GM19452 (cell line): ENCODE data around the gene STK24.

Experiments
- ATAC-seq: cut with Tn5 transposase; IDR thresholded peaks from one replicate; pipeline ENCODE4 v1.9.1; 2021; ENCODE audit not compliant: unreplicated experiment

The STK24 gene

DNA sequence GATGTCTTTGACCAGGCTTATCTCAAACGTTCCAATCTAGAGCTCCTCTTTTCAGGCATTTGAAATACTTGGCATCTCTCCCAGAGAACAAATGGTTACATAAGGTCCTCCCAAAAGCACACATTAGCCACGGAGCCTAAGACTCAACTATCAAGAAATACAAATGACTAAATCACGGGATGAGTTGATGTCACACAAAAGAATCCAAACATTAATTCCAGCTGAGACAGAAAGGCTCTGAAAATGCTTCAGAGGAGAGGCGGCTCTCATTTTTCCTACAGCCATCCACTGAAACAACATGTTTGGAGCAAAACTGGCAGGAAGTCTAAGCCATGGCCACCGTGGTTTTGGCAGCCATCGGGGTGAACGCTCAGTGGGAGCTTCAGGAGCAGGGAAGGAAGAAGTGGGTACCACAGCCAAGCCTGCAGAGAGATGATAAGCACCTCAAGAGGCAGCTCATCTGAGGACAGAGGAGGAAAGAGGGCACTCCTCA is 122.5 kb downstream of the STK24 start:
- ATAC-seq, result no peak

DNA sequence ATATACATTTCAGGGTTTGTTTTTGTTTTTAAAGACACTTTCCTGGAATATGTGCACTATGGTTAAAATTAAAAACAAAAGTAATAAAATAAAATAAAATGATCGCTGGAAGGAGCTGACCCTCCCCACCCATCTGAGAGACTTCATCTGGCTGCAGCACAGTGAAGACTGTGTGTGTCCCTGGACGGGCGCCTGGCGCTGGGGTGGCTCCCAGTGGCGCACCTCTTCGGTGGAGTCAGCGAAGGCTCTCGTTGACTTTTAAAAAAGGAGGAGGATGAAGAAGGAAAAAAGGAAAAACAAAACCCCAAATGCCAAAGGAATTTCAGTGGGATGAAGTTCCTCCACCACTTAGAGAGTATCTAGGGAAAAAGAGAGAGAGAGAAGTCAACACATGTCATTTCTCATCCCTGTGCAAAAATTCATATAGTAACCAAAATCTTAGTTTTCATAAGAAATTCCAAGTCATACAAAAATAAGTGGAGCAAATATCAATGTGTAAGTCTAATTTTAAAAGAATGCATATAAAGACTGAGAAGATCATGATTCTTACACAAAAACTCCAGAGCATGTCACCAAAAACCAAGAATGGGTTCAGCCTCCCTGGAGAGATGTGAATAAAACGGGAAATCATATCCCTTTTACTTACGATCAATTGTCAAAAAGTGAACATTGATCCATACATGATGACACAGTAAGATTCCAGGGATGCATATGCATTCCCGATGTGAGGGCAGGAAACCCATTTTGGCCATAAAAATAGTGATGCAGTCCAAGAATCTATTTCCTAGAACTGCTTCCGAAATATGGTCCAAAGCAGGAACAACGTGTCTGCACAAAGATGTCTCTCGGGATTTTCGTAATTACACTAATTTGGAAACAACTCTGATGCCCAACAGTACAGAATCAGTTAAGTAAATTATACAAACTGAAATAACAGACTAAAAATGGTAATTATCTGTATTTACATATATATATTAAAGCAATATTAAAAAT is 123.8 kb downstream of the STK24 start:
- ATAC-seq, result no peak

DNA sequence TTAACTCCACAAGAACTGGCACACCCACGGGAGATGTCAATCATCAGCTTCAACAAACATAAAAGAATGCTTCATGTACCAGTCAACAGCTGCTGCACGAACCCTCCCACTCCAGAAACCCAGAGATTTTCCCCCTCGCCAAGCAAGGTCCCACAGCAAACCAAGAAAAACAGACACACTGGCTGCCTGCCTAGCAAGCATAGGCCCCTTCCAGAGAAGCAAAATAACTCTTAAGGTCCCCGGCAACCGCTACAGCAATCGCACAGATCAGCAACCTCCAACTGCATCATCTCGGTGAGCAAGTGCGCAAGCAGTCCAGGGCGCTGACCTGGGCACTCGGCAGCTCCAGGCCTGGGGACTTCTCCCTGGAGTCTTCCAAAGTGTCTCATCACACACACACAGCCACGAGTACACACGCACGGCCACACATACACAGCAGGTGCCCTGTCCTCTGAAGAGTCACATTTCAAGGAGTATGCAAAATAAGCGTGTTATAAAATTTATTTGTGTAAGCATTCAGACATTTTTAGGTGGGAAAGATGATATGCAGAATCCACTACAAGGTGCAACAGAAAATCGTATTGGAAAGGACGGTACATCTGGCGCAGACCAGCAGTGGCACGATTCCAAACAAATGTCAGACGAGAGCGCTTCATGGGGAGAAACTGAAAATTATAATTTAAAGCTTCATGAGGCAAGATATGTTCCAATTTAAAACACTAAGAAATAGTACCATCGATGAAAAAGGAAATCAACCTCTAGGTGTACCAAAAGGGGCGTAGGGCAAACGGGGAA is 125.0 kb downstream of the STK24 start:
- ATAC-seq, result no peak

DNA sequence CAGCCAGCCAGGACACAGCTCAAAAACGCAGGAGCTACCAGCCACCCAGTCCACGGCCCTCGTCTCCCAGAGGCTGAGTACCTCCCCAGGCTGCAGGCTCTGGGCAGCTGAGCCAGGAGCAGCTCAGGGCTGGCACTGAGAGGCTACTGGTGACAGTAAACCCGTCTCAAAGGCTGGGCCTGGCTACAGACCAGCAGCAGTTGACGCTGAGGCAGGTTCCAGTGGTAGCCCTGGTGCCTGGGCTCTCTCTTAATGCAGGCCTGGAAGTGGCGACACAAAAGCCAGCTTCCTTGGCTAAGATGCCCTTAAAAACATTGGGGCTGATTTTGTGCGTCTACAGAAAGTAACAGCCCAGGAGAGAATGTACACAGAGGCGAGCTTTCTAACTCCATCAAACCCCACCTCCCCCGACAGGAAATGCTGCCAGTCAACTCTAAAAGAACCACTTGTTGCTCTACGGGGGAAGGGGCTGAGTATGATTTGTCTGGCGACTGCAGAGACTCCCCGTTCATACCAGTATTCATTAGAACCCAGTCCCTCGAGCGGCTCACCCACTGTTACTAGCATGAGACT is 126.3 kb downstream of the STK24 start:
- ATAC-seq, result no peak

DNA sequence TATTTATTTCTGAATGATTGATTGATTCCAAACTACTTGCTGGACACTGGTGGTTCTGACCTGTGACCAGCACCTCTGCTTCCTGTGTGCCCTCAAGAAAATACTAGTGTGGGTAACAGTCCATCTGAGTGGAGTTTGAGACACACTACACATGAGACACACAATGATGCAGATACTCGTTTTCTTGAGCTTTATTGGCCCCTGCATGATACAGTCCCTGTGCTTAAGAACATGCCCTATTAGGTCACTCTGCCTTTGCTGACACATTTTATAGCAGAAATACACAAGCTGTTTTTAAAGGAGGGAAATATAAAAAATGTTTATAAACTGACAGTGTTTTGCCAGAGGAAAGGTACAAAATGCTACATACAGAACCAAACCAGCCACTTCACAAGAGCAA is 126.9 kb downstream of the STK24 start:
- ATAC-seq, result no peak

DNA sequence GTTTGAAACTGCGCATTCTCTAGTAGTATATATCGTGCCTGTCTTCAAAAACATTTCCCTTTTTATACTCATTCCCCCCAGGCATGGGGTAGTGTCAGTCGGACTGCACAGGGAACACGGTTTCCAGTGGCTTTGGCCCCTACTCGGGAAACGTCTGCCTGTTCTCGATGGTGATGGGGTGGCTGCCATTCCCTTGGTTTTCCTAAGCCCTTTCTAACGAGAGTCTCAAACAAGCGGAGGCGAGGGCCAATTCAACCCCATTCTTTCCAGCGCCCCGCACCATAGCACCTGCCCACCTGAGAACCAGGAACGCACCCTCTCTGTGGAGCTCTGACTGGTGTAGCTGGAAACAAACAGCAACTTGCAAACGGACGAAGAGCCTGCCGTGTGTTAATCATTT is 127.6 kb downstream of the STK24 start:
- ATAC-seq, result no peak

DNA sequence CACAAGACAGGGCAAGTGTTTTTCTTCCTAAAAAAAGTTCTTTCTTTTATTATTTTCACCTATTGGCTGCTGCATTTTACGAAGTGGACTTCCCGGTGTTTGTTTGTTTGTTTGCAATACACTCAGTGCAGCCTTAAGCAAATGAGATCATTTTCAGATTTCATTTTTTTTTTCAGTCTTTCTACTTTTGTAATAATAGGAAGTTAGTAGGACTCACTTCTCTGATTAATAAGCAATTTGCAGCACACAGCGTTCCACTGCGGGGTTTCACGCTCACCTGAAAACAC is 128.3 kb downstream of the STK24 start:
- ATAC-seq, result no peak

DNA sequence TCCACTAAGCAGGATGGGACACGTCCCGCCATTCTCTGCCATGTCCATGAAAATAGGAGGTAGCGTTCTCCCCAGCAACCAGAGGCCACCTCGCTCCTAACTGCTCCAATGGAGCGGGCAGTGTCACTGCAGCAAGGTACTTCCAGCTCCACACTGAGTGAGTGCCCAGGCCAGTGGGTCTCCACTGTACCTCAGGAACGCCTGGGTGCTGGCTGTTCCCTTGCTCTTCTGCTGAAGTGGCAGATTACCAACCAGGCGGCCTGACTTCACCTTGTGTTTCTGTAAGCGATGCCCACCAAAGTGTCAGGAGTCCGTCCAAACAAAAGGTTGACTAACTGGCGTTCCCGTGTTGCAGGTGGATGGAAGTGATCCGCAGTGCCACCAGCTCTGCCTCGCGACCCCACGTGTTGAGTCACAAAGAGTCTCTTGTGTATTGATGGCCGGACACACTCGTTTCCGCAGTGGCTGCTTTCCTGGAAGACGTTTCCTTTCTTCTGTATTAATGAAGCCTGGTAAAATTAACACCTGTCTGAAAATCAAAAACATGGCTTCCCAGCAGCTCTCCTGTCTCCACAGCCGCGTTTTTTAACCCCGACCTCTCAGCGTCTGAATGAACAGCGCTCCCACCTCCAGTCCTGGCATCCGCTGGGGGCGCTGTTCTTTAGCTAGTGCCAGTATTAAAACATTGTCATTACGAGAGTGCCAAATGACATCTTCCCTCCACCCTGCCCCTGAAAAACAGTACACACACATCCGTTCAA is 128.8 kb downstream of the STK24 start:
- no peak for ATAC-seq

DNA sequence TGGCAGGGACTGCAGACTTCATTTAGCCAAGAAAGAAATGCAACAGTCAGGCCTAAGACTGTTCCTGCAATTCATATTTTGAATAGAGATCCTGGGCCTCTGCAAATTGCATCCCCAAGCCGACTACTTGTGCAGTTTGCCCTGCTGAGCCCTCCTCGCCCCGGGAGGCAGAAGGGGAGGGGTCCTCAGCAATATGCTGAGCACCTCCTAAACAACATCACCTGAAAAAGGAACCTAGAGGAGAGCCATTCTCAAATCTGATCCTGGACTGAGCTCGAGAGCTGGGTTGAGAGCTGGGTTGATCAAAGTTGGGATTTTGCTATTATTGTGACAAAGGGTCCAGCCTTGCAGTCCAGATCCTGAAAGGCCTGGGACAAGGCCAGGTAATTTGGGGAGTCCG is 129.8 kb downstream of the STK24 start:
- no peak for ATAC-seq

DNA sequence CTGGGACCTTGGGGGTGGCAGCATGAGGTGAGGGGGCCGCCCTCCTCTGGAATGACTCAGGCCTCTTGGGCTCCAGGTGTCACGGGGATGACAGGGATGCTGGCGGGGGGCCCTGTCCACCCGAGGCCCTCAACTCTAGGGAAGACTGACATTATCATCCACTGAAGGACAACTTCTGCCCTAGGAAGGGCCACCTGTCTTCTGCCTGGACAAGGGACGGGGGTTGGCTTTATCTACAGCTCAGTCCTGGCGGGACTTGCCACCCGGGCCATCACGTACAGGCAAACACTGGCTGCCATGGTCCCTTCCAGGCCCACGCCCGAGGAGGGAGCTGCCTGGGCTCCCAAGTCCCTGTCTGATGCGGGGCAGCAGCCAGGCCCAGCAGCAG is 130.7 kb downstream of the STK24 start:
- no peak for ATAC-seq

DNA sequence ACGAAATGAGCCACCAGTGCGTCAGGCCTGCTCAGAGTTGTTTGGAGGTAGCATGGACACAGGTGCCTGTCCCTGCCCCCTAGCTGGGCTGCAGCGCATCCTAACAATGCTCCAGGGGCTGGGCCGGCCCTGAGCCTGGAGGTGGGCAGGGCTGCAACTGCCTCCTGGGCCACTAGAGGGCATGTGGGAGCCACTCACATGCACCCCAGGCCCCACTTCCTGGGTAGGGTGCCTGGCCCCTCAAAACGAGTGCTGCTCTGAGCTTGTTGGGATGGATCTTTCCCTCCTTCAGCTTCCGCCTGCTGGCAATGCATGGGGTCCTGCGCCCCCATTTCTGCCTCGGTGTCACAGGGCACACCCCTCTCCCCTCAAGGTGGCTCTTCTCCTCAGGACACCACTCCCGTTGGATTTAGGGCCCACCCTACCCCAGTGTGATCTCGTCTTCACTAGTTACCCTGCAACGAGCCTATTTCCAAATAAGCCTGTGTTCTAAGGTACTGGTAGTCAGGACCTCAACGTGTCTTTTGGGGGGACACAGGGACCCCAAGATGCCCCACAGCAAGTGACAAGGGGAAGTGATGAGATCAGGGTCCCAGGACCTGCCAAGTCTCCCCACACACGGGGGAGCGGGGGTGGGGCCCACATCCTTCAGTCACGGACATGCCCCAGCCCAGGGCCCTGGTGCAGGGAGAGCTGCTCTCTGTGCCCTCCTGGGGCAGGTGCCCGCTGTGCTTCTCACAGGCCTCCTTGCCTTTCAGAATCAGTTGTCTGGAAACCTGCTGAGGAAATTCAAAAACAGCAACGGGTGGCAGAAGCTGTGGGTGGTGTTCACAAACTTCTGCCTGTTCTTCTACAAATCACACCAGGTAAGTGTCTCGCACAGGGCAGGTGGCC is 131.3 kb downstream of the STK24 start:
- ATAC-seq, result peak; percentile 94

DNA sequence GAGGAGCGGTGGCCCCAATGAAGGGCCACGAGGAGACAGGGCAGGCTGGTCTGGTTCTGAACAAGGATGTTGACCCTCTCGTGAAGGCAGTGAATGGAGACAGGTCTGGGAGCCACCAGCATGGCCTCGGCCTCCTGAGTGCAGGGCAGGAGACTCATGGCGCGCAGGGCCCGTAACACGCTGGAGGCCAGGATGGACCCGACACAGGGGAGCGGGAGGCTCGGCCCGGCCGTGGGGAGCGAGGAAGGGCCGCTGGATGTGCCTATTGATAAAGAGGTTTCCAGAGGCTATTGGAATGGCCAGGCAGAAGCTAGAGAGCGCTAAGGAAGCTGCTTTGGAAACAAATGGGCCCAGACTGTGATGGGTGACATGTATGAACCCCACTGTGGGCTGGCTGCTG is 132.5 kb downstream of the STK24 start:
- ATAC-seq, result no peak

DNA sequence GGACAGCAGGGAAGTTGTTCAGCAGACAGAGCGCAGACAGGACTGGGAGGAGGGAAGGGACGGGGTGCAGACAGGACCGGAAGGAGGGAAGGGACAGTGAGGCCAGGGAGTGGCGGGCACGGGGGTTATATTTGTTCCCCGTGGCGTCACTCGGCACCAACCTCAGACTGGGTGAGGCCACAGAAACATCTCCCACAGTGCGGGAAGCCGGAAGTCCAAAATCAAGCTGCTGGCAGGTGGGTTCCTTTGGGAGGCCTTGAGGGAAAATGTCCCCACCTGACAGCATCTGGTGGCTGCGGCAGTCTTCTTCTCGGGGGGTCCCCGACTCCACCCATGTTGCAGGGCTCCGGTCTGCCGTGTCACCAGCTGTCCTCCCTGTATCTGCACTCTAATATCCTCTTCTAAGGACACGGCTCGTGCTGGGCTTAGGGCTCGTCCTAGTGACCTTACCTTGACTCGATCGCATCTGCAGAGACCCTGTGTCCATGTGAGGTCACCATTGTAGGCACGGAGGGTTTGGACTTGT is 133.0 kb downstream of the STK24 start:
- no peak for ATAC-seq

DNA sequence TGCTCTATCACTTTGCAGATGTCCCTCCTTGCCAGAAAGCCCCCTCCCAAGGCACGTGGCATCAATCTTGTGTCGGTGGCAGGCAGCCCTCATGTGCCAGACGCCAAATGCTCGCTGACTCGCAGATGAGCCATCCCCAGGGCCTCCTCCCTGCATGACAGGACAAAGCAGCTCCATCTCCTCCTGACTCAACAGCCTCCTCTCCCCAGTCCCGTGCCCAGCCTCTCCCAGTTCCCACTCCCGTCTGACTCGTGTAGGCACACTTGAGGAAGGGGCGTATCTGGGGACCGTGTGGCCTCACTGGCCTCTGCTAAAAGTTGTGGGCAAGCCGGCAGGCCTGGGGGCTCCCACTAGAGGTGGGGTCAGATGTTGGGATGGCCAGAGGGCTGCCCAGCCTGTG is 133.6 kb downstream of the STK24 start:
- ATAC-seq, result no peak

DNA sequence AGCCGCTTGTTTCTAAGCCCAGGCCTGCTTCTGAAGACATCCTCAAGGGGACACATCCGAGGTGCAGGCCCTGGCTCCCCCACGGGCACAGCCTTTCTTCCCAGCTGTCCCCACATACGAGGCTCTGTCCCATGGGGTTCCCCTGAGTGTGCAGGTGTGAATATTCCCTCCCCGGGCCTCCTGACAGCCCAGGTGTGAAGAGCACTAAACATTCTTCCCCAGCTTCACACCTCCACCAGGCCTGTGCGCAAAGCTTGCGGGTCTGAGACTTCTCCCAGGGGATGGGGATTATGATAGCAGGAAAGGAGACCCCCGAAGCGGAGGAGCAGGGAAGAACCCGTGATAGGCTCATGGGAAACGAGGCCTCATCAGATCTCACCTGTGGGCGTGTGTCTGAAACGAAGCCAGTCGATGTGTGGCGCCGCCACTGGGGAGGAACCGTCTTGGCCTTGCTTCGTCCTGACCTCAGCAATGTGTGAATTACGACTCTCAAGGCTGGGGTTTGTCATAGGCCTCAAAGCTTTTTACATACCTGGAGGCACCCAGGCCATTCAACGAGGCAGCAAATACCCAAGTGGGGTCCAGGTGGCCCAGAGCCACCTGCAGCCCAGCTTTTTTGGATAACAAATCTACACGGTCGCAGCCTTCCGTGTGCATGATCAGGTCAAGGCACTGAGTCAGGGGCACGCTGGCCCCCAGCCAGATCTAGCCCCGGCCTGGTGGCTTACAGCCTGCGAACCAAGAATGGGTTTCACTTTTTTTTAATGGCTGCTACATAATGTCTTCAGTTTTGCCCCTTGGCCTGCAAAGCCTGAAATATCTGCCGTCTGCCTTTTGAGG is 134.3 kb downstream of the STK24 start:
- no peak for ATAC-seq

DNA sequence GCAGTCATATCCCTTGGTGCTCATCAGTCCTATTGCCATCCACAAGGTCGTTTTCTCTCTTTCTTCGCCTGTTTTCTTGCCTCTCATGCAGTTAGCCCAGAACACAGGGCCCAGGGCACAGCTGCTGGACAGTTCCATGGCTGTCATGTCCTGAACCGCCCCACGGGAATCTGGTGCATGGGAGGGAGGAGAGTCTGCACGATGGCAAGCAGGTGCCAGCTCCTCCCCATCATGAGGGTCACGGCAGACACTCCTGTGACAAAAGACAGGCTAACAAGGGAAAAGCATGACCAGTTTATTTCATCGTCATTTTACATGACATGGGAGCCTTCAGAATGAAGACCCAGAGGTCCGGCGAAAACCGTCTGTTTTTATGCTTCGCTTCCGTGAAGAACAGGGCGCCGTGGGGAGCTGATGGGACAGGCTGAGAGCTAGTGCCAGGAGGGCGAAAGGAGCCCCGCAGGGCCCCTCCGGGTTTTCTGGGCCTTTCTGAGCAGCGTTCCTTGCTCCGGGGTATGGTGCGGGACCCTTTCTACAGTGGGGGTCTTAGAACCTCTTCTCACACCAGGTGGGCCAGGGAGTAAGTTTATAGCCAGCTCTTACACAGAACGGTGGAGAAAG is 135.7 kb downstream of the STK24 start:
- no peak for ATAC-seq

DNA sequence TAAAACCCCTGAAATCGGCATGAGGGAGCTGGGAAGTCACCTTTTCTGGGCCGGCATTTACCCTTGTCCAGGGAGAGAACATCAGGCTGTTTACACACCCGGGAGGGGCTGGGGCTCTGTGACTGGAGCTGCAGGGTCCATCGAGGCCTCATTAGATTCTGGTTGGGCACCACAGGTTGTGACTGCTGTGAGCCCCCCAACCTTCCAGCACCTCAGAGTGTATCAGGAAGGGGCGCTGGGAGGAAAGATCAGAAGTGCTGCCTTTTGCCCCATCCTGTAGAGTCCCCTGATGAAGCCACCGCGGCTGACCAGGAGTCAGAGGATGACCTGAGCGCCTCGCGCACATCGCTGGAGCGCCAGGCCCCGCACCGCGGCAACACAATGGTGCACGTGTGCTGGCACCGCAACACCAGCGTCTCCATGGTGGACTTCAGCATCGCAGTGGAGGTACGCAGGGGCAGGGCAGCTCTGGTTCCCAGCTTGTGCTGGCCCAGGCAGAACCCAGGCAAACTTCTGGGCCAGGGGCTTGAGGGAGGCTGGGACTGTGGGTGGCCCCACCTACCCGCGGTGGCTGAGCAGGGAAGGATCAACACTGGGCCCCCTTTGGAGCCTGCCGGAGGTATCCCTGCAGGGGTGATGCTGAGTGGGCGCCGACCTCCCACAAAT is 136.4 kb downstream of the STK24 start:
- no peak for ATAC-seq

DNA sequence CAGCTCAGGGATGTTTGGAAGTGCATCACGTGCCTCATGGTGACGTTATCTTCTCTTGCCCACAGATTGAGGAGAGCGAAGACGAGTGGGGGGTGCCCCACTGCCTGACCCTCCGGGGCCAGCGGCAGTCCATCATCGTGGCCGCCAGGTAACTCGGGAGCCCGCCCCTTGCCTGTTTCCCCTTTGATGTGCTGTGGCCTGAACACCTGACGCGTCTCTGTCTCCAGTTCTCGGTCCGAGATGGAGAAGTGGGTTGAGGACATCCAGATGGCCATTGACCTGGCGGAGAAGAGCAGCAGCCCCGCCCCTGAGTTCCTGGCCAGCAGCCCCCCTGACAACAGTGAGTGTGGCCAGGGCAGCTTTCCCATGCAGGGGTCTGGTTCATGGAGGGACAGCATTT is 137.0 kb downstream of the STK24 start:
- no peak for ATAC-seq
